ENCODE measurements around the gene VWA1.
"Not testable (repeated sequence)": the region's sequence is repeated elsewhere in the genome, so short reads cannot be mapped to it uniquely, and the experiment has no call there.

VWA1 gene

GRCh38 chr1:1424707-1425106 lies 10.8 kb upstream of the VWA1 start:
- no peak for DNase-seq

- DNase-seq, result no peak
Observed at GRCh38 chr1:1425426-1425752, 10.1 kb upstream of the VWA1 start.

GRCh38 chr1:1425753-1426495 lies 9.6 kb upstream of the VWA1 start:
- DNase-seq, result no peak

- no peak for DNase-seq
Observed at GRCh38 chr1:1426496-1427105, 8.9 kb upstream of the VWA1 start.

GRCh38 chr1:1427106-1427819 lies 8.2 kb upstream of the VWA1 start:
- DNase-seq, result no peak

- DNase-seq, result no peak
Observed at GRCh38 chr1:1427820-1428148, 7.7 kb upstream of the VWA1 start.

GRCh38 chr1:1428174-1428573 lies 7.3 kb upstream of the VWA1 start:
- DNase-seq, result no peak

GRCh38 chr1:1428967-1429366 lies 6.5 kb upstream of the VWA1 start:
- DNase-seq, result not testable (repeated sequence)

GRCh38 chr1:1429671-1430073 lies 5.8 kb upstream of the VWA1 start:
- DNase-seq, result no peak

GRCh38 chr1:1430114-1430982 lies 5.1 kb upstream of the VWA1 start:
- DNase-seq, result no peak

- peak in 1 of 2 experiments; percentile 11 for DNase-seq
Observed at GRCh38 chr1:1430992-1431844, 4.3 kb upstream of the VWA1 start.

GRCh38 chr1:1431845-1432273 lies 3.6 kb upstream of the VWA1 start:
- DNase-seq, result no peak

GRCh38 chr1:1432274-1432950 lies 3.1 kb upstream of the VWA1 start:
- no peak for DNase-seq

GRCh38 chr1:1432951-1433803 lies 2.3 kb upstream of the VWA1 start:
- DNase-seq, result peak; percentile 51 to 62

GRCh38 chr1:1433804-1434130 lies 1.7 kb upstream of the VWA1 start:
- peak; percentile 14 to 53 for DNase-seq

GRCh38 chr1:1434131-1434823 lies 1.2 kb upstream of the VWA1 start:
- peak; percentile 83 to 85 for DNase-seq

GRCh38 chr1:1434824-1435105 lies 725 bp upstream of the VWA1 start:
- no peak for DNase-seq

GRCh38 chr1:1435911-1436629 lies 580 bp downstream of the VWA1 start:
- DNase-seq, result no peak

GRCh38 chr1:1436630-1437032 lies 1.1 kb downstream of the VWA1 start:
- DNase-seq, result no peak

All from Kasumi-1 (cell line).